LoVo (cell line): Measurements from ENCODE around the gene RTL1.

ENCODE experiments used
- DNase-seq: peaks from one replicate; pipeline ENCODE4 v3.0.0-alpha.2; 2016; ENCODE audit warnings: low spot score

The RTL1 gene

DNA sequence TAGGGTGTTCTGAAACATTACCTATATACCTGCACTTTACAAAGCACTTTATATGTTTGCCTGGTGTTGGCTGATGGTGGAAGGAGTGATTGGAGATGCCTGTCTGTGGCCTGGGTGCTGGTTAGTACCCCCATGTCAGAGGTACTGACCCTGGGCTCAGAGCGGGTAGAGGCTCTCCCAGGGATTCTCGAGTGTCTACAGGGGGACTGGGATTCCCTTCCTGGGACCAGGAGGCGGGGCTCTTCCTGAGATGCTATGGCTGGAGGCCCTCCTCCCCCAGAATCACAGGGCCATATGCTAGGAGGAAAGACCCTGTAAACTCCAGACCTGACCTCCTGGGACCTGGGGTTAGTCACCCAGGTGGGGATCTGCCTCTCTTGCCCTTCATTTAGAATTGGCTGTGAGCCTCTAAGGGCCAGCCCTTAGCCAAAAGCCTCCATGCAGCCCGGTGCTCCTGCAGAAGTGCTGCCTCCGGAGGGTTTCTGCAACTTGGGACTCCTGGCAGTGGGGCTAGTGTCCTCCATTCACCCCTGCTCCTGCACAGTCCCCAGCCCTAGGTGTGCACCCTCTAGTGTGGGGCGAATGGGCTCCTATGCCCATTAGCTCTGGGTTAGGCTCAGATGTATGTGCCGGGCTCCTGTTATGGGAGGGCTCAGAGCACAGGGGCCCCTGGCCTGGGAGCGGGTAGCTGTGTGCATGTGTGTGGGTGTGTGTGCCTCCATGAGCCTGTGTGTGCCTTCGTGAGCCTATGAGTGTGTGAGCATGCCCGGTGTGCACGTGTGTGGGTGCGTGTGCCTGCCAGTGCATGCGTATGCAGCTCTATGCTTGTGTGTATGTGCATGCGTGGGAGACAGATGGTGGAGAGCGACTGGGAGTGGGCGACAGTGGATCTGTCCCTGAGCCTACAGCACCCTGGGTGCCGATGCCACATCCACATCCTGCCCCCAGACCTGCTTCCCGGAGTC is 36.6 kb downstream of the RTL1 start:
- no peak for DNase-seq

DNA sequence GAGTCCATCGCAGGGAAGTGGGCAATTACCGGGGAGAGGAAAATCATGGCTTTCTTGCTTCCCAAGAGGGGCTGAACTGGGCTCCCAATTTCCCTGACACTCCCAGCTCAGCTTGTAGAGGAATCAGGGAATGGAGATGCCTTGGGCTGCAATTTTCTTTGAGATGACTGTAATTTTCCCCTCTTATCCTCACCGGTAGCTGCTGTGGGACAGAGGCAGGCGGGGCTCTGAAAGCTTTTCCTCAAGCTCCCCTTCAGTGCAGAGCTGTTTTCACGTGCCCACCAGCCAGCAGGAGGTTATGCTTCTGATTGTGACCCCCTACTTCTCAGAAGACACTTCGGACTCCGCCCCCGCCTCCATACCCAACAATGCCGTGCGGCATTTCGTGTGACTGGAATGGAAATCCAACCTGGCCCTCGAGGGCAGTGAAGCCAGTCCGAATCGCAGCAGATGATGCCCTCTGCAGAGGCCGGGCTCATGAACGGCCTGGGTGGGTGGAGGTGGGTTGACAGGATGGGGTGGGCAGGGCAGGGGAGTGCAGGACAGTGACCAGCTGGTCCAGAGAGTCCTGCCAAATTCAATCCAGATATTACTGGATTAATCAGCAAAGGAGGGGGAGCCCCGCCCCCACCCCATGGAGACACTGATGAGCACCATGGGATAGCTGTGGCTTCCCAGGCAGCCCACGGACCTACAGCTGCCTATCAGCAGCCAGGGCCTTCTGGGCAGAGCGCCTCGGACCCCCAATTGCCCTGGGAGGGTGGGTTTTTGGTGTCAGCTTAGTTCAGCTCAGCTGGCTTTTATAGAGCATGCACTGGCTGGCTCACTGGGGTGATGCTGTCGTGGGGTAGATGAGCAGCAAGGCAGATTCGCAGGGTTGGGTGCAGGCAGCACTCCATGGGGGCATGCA is 37.6 kb downstream of the RTL1 start:
- no peak for DNase-seq

- no peak for DNase-seq
Observed at GRCh38 chr14:100864960-100865681, 38.4 kb downstream of the RTL1 start.

DNA sequence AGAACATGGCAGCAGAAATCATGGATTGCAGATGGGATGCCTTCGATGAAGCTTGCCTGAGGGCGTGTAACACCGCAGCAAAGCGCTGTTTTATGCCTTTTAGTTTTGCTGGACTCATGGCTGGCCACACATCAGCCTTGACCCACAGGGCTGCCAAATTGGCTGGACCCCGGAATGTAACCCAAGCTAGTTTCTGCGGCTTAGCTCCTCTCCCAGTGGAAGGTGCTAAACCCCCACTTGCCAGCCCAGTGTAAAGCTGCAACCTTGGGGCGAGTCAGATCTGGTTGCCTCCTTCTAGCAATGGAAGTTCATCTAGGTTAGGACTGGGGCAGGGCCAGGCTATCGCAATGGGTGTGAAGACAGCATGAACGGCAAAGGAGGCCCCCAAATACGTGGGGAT is 39.3 kb downstream of the RTL1 start:
- DNase-seq: no peak

GRCh38 chr14:100862793-100863192 is 40.7 kb downstream of the RTL1 start:
- DNase-seq: no peak

DNA sequence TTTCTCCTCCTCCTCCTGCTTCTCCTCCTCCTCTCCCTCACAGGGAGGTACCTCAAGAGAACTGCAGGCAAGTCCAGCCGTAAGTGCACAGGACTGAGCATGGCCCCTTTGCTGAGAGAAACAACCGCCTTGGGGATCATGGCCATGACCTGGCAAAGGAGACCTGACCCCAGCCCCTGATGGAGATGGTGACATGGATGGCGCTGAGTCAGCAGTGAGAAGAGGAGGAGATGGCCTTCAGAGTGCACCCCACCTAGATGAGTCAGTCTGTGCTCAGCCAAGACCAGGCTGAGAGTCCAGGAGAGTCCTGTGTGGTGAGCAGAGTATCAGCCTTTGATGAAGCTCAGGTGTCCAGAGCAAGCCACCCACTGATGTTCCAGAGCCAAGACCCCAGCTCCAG is 41.2 kb downstream of the RTL1 start:
- DNase-seq: no peak

GRCh38 chr14:100861937-100862247 is 41.6 kb downstream of the RTL1 start:
- no peak for DNase-seq

DNA sequence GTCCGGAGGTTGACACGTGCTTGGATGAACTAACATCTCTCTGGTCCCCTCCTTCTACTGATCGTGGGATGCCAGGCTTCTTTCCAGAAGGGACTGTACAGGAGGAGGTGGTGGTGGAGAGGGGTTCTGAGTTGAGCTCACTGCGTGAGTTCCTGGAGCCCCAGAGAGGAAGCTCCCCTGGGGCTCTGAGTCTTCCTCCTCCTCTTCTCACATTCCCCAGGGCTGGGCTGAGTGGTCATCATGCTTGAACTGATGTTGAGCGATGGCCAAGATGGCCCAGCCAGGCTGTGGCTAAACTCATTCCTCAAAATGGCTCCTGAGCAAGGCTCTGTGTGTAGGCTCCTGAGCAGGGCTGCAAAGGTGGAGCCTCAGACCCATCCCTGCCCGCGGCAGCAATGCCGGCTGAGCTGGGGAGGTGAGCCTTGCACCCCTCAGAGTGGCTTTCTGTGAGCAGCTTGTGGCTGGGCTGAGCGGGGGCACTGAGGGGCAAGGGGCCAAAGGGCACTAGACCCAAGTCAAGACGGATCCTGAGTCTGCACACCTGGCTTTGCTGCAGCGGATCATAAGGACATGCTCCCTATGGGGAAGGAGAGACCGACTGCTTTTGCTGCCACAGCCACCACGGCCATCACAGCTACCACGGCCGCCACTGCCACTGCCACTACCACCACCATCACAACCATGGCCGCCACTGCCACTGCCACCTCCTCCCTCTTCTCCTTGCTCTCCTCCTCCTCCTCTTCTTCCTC is 42.2 kb downstream of the RTL1 start:
- no peak for DNase-seq

GRCh38 chr14:100860556-100861187 is 42.9 kb downstream of the RTL1 start:
- DNase-seq: no peak

- no peak for DNase-seq
Observed at GRCh38 chr14:100859781-100860180, 43.7 kb downstream of the RTL1 start.

DNA sequence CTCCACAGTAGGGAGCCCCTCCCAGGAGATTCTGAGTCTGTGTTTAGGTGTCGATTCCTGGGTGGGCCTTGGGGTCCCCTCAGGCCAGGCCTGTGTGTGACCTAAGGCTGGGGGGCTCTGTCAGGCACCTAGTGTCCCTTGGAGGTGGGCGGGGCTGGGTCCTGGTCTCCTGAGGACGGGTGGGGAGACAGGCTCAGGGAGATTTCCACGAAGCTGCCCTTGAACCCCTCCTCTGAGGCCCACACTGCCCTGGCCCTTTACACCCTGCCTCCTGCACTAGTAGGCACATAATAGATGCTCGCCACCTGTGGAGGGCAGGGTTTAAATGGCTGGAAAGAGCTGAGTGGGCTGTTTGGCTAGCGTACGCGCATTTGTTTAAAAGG is 44.7 kb downstream of the RTL1 start:
- DNase-seq: no peak

GRCh38 chr14:100857923-100858837 is 45.3 kb downstream of the RTL1 start:
- DNase-seq: no peak

- DNase-seq: no peak
Observed at GRCh38 chr14:100857233-100857922, 46.1 kb downstream of the RTL1 start.

- DNase-seq: no peak
Observed at GRCh38 chr14:100856056-100856950, 47.2 kb downstream of the RTL1 start.

- DNase-seq: no peak
Observed at GRCh38 chr14:100855256-100855930, 48.1 kb downstream of the RTL1 start.

DNA sequence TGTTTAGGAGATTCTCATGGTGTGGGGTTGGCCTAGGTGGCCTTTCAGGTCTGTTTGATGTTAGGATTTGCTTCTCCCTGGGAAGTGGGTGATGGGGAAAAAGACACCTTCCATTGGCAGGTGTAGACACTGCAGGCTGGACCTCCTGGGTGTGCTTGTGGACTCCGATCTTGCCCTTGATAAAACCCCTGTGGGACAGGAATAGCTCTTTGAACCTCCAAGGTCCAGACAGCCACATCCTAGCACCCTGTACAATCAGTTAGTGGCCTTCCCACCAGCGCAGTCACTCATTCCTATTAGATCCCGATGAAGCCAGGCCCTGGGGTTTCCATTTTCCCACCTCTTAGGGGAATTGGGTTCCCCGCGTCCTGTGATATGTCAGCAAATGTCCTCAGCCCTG is 49.1 kb downstream of the RTL1 start:
- no peak for DNase-seq

GRCh38 chr14:100851946-100852620 is 51.4 kb downstream of the RTL1 start:
- no peak for DNase-seq
